GM20000 (cell line): ENCODE measurements around the gene POU2AF1.

ENCODE experiments used
- DNase-seq: peaks from one replicate; pipeline ENCODE4 v3.0.0; 2012; ENCODE audit warnings: low spot score
- TF ChIP-seq, protein P1 (sequence below): IDR thresholded peaks from 2 replicates; pipeline ENCODE4 v1.5.1; 2012; ENCODE audit warnings: mild to moderate bottlenecking, control low read depth; ENCODE audit errors: extremely low read depth, missing control alignments

Gene POU2AF1

DNA sequence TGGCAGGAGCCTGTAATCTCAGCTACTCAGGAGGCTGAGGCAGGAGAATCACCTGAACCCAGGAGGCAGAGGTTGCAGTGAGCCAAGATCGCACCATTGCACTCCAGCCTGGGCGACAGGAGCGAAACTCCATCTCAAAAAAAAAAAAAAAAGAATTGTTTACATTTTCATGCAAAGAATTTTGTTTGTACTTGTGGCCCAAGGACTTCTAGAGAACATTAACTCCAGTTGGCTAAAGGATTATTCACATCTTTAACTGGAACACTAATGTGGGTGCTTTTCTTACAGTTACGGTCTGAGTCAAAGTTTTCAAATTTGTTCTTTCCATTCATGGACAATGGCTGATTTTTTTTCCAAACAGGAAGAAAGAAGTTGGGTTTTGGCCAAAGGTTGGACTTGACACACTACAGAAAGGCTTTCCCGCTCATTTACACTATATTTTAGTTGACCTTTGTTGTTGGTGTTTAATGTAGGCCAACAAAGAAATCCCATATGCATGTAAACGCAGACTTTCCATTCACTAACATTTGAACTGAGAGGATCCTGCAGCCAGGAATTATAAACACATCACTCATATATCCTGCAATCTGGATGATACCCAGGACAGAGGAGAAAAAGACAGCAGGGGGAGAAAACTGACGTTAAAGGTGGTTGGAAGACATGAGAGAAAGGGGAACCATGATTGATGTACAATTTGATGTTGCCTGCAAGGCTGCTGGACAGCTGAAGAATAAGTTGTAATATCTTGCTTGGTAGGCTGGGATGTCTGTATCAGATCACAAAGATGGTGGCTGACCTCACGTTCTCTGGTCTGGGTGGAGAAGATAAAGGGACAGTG, 13.1 kb downstream of the POU2AF1 start:
- TF ChIP-seq, protein P1, sequence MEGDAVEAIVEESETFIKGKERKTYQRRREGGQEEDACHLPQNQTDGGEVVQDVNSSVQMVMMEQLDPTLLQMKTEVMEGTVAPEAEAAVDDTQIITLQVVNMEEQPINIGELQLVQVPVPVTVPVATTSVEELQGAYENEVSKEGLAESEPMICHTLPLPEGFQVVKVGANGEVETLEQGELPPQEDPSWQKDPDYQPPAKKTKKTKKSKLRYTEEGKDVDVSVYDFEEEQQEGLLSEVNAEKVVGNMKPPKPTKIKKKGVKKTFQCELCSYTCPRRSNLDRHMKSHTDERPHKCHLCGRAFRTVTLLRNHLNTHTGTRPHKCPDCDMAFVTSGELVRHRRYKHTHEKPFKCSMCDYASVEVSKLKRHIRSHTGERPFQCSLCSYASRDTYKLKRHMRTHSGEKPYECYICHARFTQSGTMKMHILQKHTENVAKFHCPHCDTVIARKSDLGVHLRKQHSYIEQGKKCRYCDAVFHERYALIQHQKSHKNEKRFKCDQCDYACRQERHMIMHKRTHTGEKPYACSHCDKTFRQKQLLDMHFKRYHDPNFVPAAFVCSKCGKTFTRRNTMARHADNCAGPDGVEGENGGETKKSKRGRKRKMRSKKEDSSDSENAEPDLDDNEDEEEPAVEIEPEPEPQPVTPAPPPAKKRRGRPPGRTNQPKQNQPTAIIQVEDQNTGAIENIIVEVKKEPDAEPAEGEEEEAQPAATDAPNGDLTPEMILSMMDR = no peak
- no peak for DNase-seq

DNA sequence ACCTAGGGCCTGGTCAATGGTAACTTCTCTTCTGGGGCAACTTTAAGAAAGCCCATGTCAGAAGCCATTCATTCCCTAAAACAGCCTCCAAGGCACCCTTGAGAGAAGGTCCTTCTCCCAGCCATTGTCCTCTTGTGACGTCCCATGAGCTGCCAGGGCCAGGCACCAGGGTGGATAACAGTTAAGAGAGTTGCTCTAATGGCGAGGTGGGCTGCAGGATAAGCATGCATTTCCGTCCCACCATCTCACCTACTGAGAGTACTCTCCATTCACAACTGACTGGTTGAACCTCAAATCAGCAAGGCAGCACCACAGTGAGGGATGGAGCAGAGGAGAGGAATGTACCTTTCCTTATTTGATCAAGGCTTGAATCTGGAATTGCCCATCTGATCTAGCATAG, 14.6 kb downstream of the POU2AF1 start:
- DNase-seq = no peak
- TF ChIP-seq, protein P1 = no peak

DNA sequence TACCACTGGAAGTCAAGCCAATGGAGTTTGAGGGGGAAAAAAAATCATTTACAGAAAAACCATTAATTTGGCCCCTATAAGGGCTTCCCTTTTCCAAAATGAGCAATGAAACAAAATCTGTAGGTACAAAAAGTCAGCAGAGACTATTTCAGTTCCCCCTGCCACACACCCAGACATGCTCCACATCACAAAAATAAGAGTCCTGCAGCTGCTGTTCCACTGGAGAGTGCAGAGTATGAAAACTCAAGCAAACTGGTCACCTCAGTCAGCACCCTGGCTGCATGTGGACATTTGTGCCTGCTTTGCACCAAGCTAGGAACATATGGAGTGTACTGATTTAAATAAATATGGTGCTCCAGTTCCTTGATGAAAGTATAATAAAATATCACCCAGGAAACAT, 15.1 kb downstream of the POU2AF1 start:
- no peak for DNase-seq
- TF ChIP-seq, protein P1 = no peak

DNA sequence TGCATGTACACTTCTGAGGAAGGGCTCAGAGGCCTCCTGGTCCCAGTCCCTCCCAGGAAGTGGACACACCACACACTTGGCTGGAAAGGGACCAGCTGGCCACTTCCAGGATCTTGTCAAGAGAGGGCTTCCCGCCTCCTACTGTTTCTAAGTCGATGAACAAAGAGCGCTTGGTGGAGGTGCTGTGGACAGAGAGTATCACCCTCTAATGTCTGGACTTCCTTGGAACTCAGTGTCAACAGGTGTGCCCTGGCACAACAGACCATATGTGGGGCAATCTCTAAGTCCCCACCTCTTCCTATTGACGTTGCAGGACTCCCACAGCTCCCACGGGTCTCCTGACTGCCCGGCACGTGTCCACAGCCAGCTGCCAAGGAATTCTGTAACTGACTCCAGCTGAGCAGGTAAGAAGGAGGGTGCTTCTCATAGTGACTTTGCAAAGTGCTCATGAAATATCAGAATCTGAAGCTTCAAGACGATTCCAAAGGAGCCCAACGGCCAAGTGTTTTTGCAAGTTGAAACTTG, 16.1 kb downstream of the POU2AF1 start:
- no peak for DNase-seq
- TF ChIP-seq, protein P1 = no peak

DNA sequence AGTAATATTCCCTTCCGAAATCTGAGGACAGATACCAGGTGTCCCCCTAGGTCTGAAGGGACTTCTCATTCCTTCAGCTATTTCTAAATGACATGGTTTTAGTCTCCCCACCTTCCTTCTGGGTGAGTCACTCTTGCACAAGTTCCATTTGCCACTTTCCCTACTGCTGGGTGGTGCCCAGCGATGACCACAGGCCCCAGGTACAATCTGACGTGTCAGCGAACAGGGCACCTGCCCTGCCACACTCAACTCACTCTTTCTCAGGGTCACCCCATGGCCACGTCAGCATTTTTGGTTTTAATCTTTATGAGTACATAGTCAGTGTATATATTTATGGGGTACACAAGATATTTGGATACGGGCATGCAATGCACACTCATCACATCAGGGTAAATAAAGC, 17.2 kb downstream of the POU2AF1 start:
- DNase-seq = no peak
- TF ChIP-seq, protein P1 = no peak

DNA sequence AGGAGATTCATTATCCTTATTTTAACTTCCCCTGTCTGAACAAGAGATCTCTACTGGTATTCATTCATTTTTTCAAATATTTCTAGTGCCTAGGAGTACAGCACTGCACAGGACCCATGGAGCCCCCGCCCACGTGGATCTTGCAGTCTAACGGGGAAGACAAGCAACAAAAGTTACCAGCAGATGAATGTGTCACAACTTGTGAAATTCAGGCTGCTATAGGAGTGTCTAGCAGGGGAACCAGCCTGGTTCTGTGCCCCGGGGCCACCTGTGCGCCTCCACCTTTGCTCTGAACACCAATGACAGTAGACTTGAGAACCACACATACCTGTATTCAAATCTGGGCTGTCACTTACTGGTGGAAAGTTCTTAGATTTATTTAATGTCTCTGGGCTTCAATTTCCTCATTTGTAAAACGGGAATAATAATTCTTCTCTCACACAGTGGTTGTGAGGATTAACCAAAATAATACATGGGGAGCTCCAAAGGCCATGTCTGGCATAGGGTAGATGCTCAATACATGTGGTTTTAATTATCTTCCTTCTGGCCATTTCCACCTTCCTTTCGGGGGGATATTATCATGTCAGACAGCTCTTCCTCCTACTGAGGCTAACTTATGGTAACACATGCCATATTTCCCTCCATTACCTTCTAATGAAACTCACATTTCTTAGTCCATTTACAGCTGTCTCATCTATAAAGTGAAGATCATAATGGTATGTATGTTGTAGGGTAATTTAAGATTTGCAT, 17.8 kb downstream of the POU2AF1 start:
- TF ChIP-seq, protein P1 = no peak
- no peak for DNase-seq
